Activated naive CD8-positive, alpha-beta T cell treated with anti-CD3 and anti-CD28 coated beads, Interleukin-2, amount 50 U/mL, for 16 hours (primary cell): ENCODE data around the gene HOXD8.

Source experiments
- DNase-seq: peaks from one replicate; pipeline ENCODE4 v3.0.0-alpha.2; 2020; ENCODE audit warnings: low read depth, low spot score

Gene HOXD8

GRCh38 chr2:176128982-176129796, at the start of gene HOXD8:
Gene HOXD8, plus strand, starts transcription at chr2:176129705. Its CDS starts 662 bp downstream, at chr2:176130367.
- no peak for DNase-seq

GRCh38 chr2:176079831-176080539, 49.5 kb upstream of the HOXD8 start:
- DNase-seq: no peak

- no peak for DNase-seq
Observed at GRCh38 chr2:176080540-176081375, 48.7 kb upstream of the HOXD8 start.

GRCh38 chr2:176081376-176081836, 48.1 kb upstream of the HOXD8 start:
- no peak for DNase-seq

GRCh38 chr2:176081837-176082524, 47.5 kb upstream of the HOXD8 start:
- no peak for DNase-seq

GRCh38 chr2:176082525-176082823, 47.0 kb upstream of the HOXD8 start:
- no peak for DNase-seq

GRCh38 chr2:176082824-176083751, 46.4 kb upstream of the HOXD8 start:
- DNase-seq: no peak

GRCh38 chr2:176083796-176084261, 45.7 kb upstream of the HOXD8 start, which contains the start of gene EVX2:
Gene EVX2, minus strand, starts transcription at chr2:176083962. Its CDS starts 186 bp downstream, at chr2:176083776.
- DNase-seq: no peak

GRCh38 chr2:176084611-176085119, 44.8 kb upstream of the HOXD8 start:
- no peak for DNase-seq

GRCh38 chr2:176085120-176085788, 44.3 kb upstream of the HOXD8 start:
- DNase-seq: no peak

GRCh38 chr2:176085861-176086771, 43.4 kb upstream of the HOXD8 start:
- DNase-seq: no peak

- DNase-seq: no peak
Observed at GRCh38 chr2:176087330-176088047, 42.0 kb upstream of the HOXD8 start.

GRCh38 chr2:176088048-176088936, 41.2 kb upstream of the HOXD8 start:
- DNase-seq: no peak

- DNase-seq: no peak
Observed at GRCh38 chr2:176088937-176089842, 40.3 kb upstream of the HOXD8 start.

- DNase-seq: no peak
Observed at GRCh38 chr2:176089843-176090395, 39.6 kb upstream of the HOXD8 start.
